H1 (cell line): ENCODE measurements around the gene ATP6V0D1. TPM values are rescaled to one million over a fixed set of nuclear protein-coding genes. Genes with fewer than 3 reads are reported as not detected.

Experiments
- CTCF ChIA-PET: fragments of 300-600 bp; sonication (Branson Sonifier 250); formaldehyde crosslinking; loops from one replicate; lab custom pipeline; 2021; ENCODE audit not compliant: partially characterized antibody; lab: Charles Lee
- POLR2A ChIA-PET: fragments of 300-600 bp; sonication (Branson Sonifier 250); formaldehyde crosslinking; loops from one replicate; lab custom pipeline; 2021; ENCODE audit warnings: inconsistent platforms; ENCODE audit not compliant: partially characterized antibody; lab: Charles Lee
- DNase-seq, 2 experiments: peaks; one replicate each; pipeline versions ENCODE4 v3.0.0 to v3.0.0-alpha.2; 2010 to 2022; ENCODE audit warnings: low spot score in 2 of 2, low read depth in 1 of 2, mixed read lengths in 1 of 2
- FAIRE-seq: peaks from 2 replicates; lab custom pipeline; 2011; peaks lifted over from hg19 to GRCh38; lab: Jason Lieb, UNC
- H2AFZ ChIP-seq: 2 replicates; pipeline ENCODE4 v1.8.1; 2012; ENCODE audit warnings: low read length, inconsistent platforms
- H2AK5ac ChIP-seq: 2 replicates; pipeline ENCODE4 v1.6.1; 2013; ENCODE audit warnings: low read depth, low read length
- H2BK120ac ChIP-seq: replicated peaks from 2 replicates; pipeline ENCODE3; 2013; ENCODE audit warnings: low read depth, low read length, inconsistent platforms
- H2BK12ac ChIP-seq: 2 replicates; pipeline ENCODE4 v1.6.1; 2013; ENCODE audit warnings: low read depth, low read length
- H2BK15ac ChIP-seq: 2 replicates; pipeline ENCODE4 v1.6.1; 2013; ENCODE audit warnings: low read length
- H2BK20ac ChIP-seq: 2 replicates; pipeline ENCODE4 v1.6.1; 2013; ENCODE audit warnings: low read length
- H2BK5ac ChIP-seq: 2 replicates; pipeline ENCODE4 v1.6.1; 2013; ENCODE audit warnings: low read depth, low read length
- H3K14ac ChIP-seq: 2 replicates; pipeline ENCODE4 v1.6.1; 2013; ENCODE audit warnings: inconsistent platforms; ENCODE audit not compliant: insufficient read length
- H3K18ac ChIP-seq: 2 replicates; pipeline ENCODE4 v1.6.1; 2013; ENCODE audit warnings: low read length; ENCODE audit errors: extremely low read depth
- H3K23ac ChIP-seq: 2 replicates; pipeline ENCODE4 v1.6.1; 2013; ENCODE audit warnings: inconsistent platforms; ENCODE audit not compliant: insufficient read length
- H3K23me2 ChIP-seq: 2 replicates; pipeline ENCODE4 v1.6.1; 2013; ENCODE audit warnings: low read depth, low read length
- H3K27ac ChIP-seq: 2 replicates; pipeline ENCODE4 v1.6.1; 2011; ENCODE audit warnings: low read depth, low read length, inconsistent platforms
- H3K27me3 ChIP-seq, 4 experiments: replicated peaks in 1 of 4; 1 replicate in 1 of 4; 2 replicates in 3 of 4; pipeline versions ENCODE4 v1.6.1 to v1.8.1; 2011 to 2013; ENCODE audit warnings: low read length in 3 of 4, mild to moderate bottlenecking in 3 of 4, inconsistent platforms in 2 of 4, mixed read lengths in 2 of 4, moderate library complexity in 1 of 4; ENCODE audit not compliant: control insufficient read depth in 3 of 4, insufficient read depth in 3 of 4; ENCODE audit errors: extremely low read depth in 1 of 4
- H3K36me3 ChIP-seq, 4 experiments: 2 replicates each; pipeline versions ENCODE4 v1.6.1 to v1.8.1; 2011 to 2013; ENCODE audit warnings: mild to moderate bottlenecking in 4 of 4, low read length in 3 of 4, moderate library complexity in 2 of 4, control low read depth in 1 of 4, inconsistent platforms in 1 of 4; ENCODE audit not compliant: insufficient read depth in 4 of 4, control insufficient read depth in 2 of 4
- H3K4ac ChIP-seq: replicated peaks from 2 replicates; pipeline ENCODE3; 2013; ENCODE audit warnings: low read length, low read depth, mixed read lengths, inconsistent platforms; ENCODE audit not compliant: insufficient read length
- H3K4me1 ChIP-seq, 4 experiments: replicated peaks in 1 of 4; 1 replicate in 1 of 4; 2 replicates in 3 of 4; pipeline versions ENCODE4 v1.6.1 to v1.8.1; 2011 to 2013; ENCODE audit warnings: low read length in 3 of 4, inconsistent platforms in 2 of 4, mixed read lengths in 1 of 4; ENCODE audit not compliant: insufficient read depth in 4 of 4, control insufficient read depth in 3 of 4
- H3K4me2 ChIP-seq, 2 experiments: 2 replicates each; pipeline versions ENCODE4 v1.6.1 to v1.8.1; 2011 to 2013; ENCODE audit warnings: low read depth in 2 of 2, low read length in 2 of 2, control low read depth in 1 of 2, inconsistent platforms in 1 of 2, mild to moderate bottlenecking in 1 of 2; ENCODE audit not compliant: insufficient read depth in 1 of 2
- H3K4me3 ChIP-seq, 4 experiments: fragments of 200-600, 300-600 bp in 1 of 4; sonication (generic), shearing (Covaris generic), sonication (Bioruptor Twin) in 1 of 4; 2 replicates each; pipeline versions ENCODE4 v1.5.1 to v1.8.1; 2011 to 2016; ENCODE audit warnings: low read length in 4 of 4, low read depth in 3 of 4, control low read depth in 2 of 4, inconsistent platforms in 2 of 4, mild to moderate bottlenecking in 2 of 4, mixed read lengths in 1 of 4, moderate library complexity in 1 of 4; ENCODE audit not compliant: insufficient read depth in 2 of 4; ENCODE audit errors: extremely low read depth in 1 of 4
- H3K56ac ChIP-seq: replicated peaks from 2 replicates; pipeline ENCODE3; 2013; ENCODE audit warnings: low read depth, mild to moderate bottlenecking, mixed read lengths, low read length, inconsistent platforms; ENCODE audit not compliant: insufficient read length
- H3K79me1 ChIP-seq: 2 replicates; pipeline ENCODE4 v1.6.1; 2013; ENCODE audit warnings: low read depth, low read length, control low read depth
- H3K79me2 ChIP-seq, 2 experiments: 2 replicates each; pipeline versions ENCODE4 v1.6.1 to v1.8.1; 2012 to 2013; ENCODE audit warnings: low read length in 2 of 2, mild to moderate bottlenecking in 2 of 2, inconsistent platforms in 1 of 2; ENCODE audit not compliant: insufficient read depth in 2 of 2, control insufficient read depth in 1 of 2
- H3K9ac ChIP-seq, 4 experiments: replicated peaks in 1 of 4; 1 replicate in 1 of 4; 2 replicates in 3 of 4; pipeline versions ENCODE4 v1.6.1 to v1.8.1; 2011 to 2013; ENCODE audit warnings: low read depth in 3 of 4, low read length in 3 of 4, control low read depth in 2 of 4, mild to moderate bottlenecking in 2 of 4, moderate library complexity in 2 of 4, inconsistent platforms in 1 of 4; ENCODE audit errors: extremely low read depth in 1 of 4
- H3K9me3 ChIP-seq, 2 experiments: 2 replicates each; pipeline versions ENCODE4 v1.6.1 to v1.8.1; 2012 to 2013; ENCODE audit warnings: mild to moderate bottlenecking in 2 of 2, moderate library complexity in 2 of 2, control low read depth in 1 of 2, inconsistent platforms in 1 of 2, low read depth in 1 of 2, low read length in 1 of 2, mixed read lengths in 1 of 2; ENCODE audit not compliant: insufficient read depth in 2 of 2
- H4K20me1 ChIP-seq, 2 experiments: replicated peaks in 1 of 2; 2 replicates each; pipeline versions ENCODE3 to v1.8.1; 2011 to 2013; ENCODE audit warnings: inconsistent platforms in 2 of 2, low read length in 2 of 2, mild to moderate bottlenecking in 1 of 2; ENCODE audit not compliant: insufficient read depth in 2 of 2, control insufficient read depth in 1 of 2
- H4K5ac ChIP-seq: 2 replicates; pipeline ENCODE4 v1.6.1; 2013; ENCODE audit warnings: low read length, low read depth, mixed read lengths, inconsistent platforms; ENCODE audit not compliant: insufficient read length
- H4K8ac ChIP-seq: 2 replicates; pipeline ENCODE4 v1.8.0; 2013; ENCODE audit warnings: mild to moderate bottlenecking, moderate library complexity, low read length, inconsistent platforms; ENCODE audit not compliant: insufficient read depth; ENCODE audit errors: extremely low read depth
- H4K91ac ChIP-seq: replicated peaks from 2 replicates; pipeline ENCODE3; 2013; ENCODE audit warnings: low read length, mixed read lengths, inconsistent platforms; ENCODE audit not compliant: insufficient read length
- CHD1 ChIP-seq: IDR thresholded peaks from 2 replicates; pipeline ENCODE4 v1.6.1; 2012; ENCODE audit warnings: low read depth, low read length, improper control_type of control experiment
- CREB1 ChIP-seq: IDR thresholded peaks from 2 replicates; pipeline ENCODE4 v1.6.1; 2012; ENCODE audit warnings: inconsistent platforms
- CTBP2 ChIP-seq: IDR thresholded peaks from 2 replicates; pipeline ENCODE4 v1.7.0; 2011; ENCODE audit warnings: borderline replicate concordance, mild to moderate bottlenecking, moderate library complexity, mixed read lengths, low read length; ENCODE audit not compliant: insufficient read depth, insufficient read length
- GABPA ChIP-seq: IDR thresholded peaks from 2 replicates; pipeline ENCODE4 v1.6.1; 2011; ENCODE audit warnings: mild to moderate bottlenecking, low read length, moderate library complexity, borderline replicate concordance; ENCODE audit not compliant: insufficient read depth
- HDAC2 ChIP-seq, 2 experiments: fragments of 300-600 bp in 1 of 2; sonication (generic) in 1 of 2; IDR thresholded peaks; 2 replicates each; pipeline ENCODE4 v1.6.1; 2011 to 2012; ENCODE audit warnings: low read depth in 2 of 2, low read length in 2 of 2, mild to moderate bottlenecking in 2 of 2, moderate library complexity in 2 of 2, borderline replicate concordance in 1 of 2, inconsistent platforms in 1 of 2
- KDM4A ChIP-seq: IDR thresholded peaks from one replicate; pipeline ENCODE4 v1.7.1; 2012; ENCODE audit warnings: low read depth, mild to moderate bottlenecking, moderate library complexity, low read length, inconsistent platforms; ENCODE audit not compliant: severe bottlenecking
- NANOG ChIP-seq: IDR thresholded peaks from 2 replicates; pipeline ENCODE4 v1.6.1; 2011; ENCODE audit warnings: low read length, low read depth, mild to moderate bottlenecking, inconsistent platforms; ENCODE audit not compliant: insufficient read depth, poor library complexity, severe bottlenecking
- SP4 ChIP-seq: IDR thresholded peaks from 2 replicates; pipeline ENCODE4 v1.6.1; 2012; ENCODE audit warnings: low read length, inconsistent platforms
- SRF ChIP-seq: IDR thresholded peaks from 2 replicates; pipeline ENCODE4 v1.6.1; 2011; ENCODE audit warnings: mild to moderate bottlenecking, low read depth, low read length, moderate library complexity
- TBP ChIP-seq: IDR thresholded peaks from 2 replicates; pipeline ENCODE4 v1.6.1; 2011; ENCODE audit warnings: low read depth, low read length, improper control_type of control experiment
- WGBS, 2 experiments: shearing (Covaris generic) in 1 of 2; methylation state at CpG; one replicate each; pipeline versions ENCODE4 v1.1.6 to v1.1.7; 2013 to 2015; ENCODE audit warnings: low lambda C conversion rate in 2 of 2, mixed read lengths in 2 of 2, inconsistent platforms in 1 of 2, low coverage in 1 of 2, missing lambda C conversion rate in 1 of 2; ENCODE audit not compliant: insufficient replicate concordance in 2 of 2, insufficient coverage in 1 of 2, insufficient read length in 1 of 2; ENCODE audit errors: extremely low coverage in 1 of 2, missing lambda C conversion rate in 1 of 2; 5-methylcytosine and 5-hydroxymethylcytosine counted together
- polyA plus RNA-seq, 7 experiments: library from polyadenylated mRNA; depleted of rRNA in 3 of 7; stranded (reverse) in 5 of 7; unstranded in 2 of 7; fragments of >200 nt in 5 of 7; fragments of 200-250 nt in 2 of 7; gene quantifications; 1 replicate in 5 of 7; 2 replicates in 1 of 7; 4 replicates in 1 of 7; pipeline versions ENCODE4 v1.2.1 to v1.2.3, GENCODE V29; 2011 to 2013; ENCODE audit warnings: missing spikeins in 2 of 7, mixed read lengths in 2 of 7
- total RNA-seq: library from RNA; stranded (reverse); fragmentation: NEBNext Ultra II Directional; extraction: Animal tissue kit (Norgen Biotek cat#: 25700); gene quantifications from 2 replicates; pipeline ENCODE4 v1.2.1, GENCODE V29; 2021
- TF ChIP-seq, protein P1 (sequence below): IDR thresholded peaks from 2 replicates; pipeline ENCODE4 v1.6.1; 2012; ENCODE audit warnings: inconsistent platforms

Gene ATP6V0D1
- total and polyA plus RNA-seq, 2 of the 8 experiments (the other 6 are each of a cell fraction or from before 2014, with no cell fraction given): 47.3 to 134 TPM

DNA sequence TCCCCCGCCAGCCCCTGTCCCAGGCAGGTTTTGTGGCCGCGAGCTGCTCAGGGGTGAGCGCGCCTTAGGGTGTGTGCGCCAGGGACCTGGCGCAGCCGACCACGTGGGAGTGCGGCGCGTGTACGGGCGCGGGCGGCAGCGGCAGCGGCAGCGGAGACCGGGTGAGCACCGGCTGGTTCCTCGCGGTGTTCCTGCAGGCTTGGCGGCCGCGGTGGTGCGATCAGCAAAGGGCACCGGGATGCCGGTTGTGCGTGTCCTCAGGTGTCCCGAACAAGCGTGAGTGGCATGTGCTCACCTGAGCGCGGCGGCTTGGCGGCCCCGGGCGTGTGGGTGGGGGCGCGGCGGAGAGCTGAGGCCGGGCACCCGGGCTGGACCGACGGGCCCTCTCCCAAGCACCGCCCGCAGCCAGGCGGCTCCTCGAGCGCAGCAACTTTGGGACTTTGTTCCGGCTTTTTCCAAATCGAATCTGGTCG is 50.4 kb downstream of the ATP6V0D1 start:
- Histone ChIP-seq H2AK5ac (no peak overlapping the region), H4K8ac (peak overlapping the region; percentile 87), H3K9me3 (no peaks in the 10 kb centered on the region), H2BK120ac (no peak overlapping the region), H3K27ac (no peak overlapping the region; the same call in 1 of the 2 replicates), H2BK5ac (peak overlapping the region; percentile 85; the same call in 1 of the 2 replicates), H4K5ac (peak overlapping the region; percentile 35), H3K79me1 (peaks cover 10% of the 10 kb centered on the region; the same call in 1 of the 2 replicates), H3K23ac (no peak overlapping the region), H3K18ac (peak overlapping the region; percentile 99), H2BK15ac (peak overlapping the region; percentile 81; the same call in 1 of the 2 replicates), H3K14ac (no peak overlapping the region), H3K4ac (peak overlapping the region; percentile 59), H2BK12ac (peak overlapping the region; percentile 55; the same call in 1 of the 2 replicates), H4K20me1 (peaks cover 0 to 3% of the 10 kb centered on the region in 2 experiments), H3K4me2 (peak overlapping the region; percentile 87 to 92), H3K9ac (peak overlapping the region; percentile 35 to 76 (median 70)), H3K36me3 (peaks cover 0 to 2% (median 0%) of the 10 kb centered on the region in 4 experiments; a peak in 2 of 8 replicates), H3K79me2 (no peaks in the 10 kb centered on the region; a peak in 1 of 4 replicates), H3K56ac (no peak overlapping the region), H4K91ac (peak overlapping the region; percentile 89), H3K23me2 (peaks cover 17% of the 10 kb centered on the region; the same call in 1 of the 2 replicates), H3K4me1 (peaks cover 4 to 42% (median 34%) of the 10 kb centered on the region in 4 experiments), H3K27me3 (peaks cover 0 to 19% (median 15%) of the 10 kb centered on the region in 4 experiments; a peak in 6 of 7 replicates), H2BK20ac (no peak overlapping the region), H2AFZ (no peak overlapping the region), H3K4me3 (peak overlapping the region; percentile 56 to 86 (median 66))
- 5% methylated on average over 32 of the region's 53 CpGs; no CpG with 5 or more reads in 1 of the 2 experiments for WGBS, 2 experiments
- FAIRE-seq (no peak), DNase-seq (peak in 1 of 2 experiments; percentile 77)
- ChIA-PET POLR2A (interaction anchor here (0.6 to 7.3 kb wide), 7 partner anchors 9 to 64 kb away, joined by 3 to 67 read pairs (median 4); no protein-coding TSS in a partner anchor), CTCF (interaction anchor here (0.8 to 28.4 kb wide), 5 partner anchors 9 to 103 kb away, joined by 3 to 683 read pairs (median 6); no protein-coding TSS in a partner anchor)
- no peak for TF ChIP-seq NANOG
- TF ChIP-seq CTBP2: no peak
- TF ChIP-seq KDM4A: peak; percentile 52
- no peak for TF ChIP-seq SP4
- TF ChIP-seq SRF: no peak
- TF ChIP-seq GABPA: no peak
- no peak for TF ChIP-seq CHD1
- no peak for TF ChIP-seq TBP
- no peak; a peak in 1 of 4 replicates for TF ChIP-seq HDAC2 (IDR thresholded peaks at IDR 0.05; ENCODE audit: borderline replicate concordance in 1 of 2, low read depth in 2 of 2, low read length in 2 of 2)
- TF ChIP-seq CREB1: no peak
- TF ChIP-seq, protein P1, sequence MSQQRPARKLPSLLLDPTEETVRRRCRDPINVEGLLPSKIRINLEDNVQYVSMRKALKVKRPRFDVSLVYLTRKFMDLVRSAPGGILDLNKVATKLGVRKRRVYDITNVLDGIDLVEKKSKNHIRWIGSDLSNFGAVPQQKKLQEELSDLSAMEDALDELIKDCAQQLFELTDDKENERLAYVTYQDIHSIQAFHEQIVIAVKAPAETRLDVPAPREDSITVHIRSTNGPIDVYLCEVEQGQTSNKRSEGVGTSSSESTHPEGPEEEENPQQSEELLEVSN: peak; percentile 83
